ENCODE data around the gene KLK2. TPM values are rescaled to one million over a fixed set of nuclear protein-coding genes. Genes with fewer than 3 reads are reported as not detected.

Gene KLK2
- total and polyA plus RNA-seq, 2 of the 13 experiments (the other 11 are each of a cell fraction or from before 2014, with no cell fraction given), result 0.11 TPM; not detected in 1

DNA sequence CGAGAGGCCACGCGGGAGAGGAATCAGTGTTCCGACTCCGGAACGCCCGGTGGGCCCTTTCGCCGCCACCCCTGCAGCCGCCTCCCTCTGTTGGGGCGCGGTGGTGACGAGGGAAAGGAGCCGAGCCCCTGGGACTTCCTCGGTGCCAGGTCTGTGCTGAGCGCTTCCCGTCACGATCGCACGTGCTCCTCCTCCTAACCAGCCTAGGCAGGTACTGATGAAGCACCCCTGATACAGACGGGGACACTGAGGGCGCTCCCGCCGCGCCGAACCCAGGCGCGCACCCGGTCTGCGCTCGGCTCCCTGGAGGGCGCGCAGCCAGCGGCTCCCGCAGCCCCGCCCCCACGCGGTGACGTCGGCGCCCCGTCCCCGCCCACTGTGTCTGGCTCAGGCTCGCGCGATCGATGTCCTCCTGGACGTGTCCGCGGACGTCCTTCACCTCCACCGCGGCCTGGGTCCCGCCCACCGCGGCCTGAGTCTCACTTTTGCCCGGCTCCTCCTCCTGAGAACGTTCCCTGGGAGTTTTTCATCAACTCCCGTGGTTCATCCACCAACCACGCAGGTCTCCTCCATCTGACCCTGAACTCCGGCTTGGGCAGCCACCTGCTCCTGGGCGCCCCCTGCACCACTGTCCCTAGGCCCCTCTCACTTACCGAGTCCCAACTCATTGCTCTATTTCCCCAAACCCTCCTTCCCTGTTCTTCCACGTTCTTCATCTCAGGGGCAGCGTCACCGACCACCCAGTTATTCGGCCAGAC is 37.3 kb upstream of the KLK2 start (continued):
- TF ChIP-seq, protein P1, sequence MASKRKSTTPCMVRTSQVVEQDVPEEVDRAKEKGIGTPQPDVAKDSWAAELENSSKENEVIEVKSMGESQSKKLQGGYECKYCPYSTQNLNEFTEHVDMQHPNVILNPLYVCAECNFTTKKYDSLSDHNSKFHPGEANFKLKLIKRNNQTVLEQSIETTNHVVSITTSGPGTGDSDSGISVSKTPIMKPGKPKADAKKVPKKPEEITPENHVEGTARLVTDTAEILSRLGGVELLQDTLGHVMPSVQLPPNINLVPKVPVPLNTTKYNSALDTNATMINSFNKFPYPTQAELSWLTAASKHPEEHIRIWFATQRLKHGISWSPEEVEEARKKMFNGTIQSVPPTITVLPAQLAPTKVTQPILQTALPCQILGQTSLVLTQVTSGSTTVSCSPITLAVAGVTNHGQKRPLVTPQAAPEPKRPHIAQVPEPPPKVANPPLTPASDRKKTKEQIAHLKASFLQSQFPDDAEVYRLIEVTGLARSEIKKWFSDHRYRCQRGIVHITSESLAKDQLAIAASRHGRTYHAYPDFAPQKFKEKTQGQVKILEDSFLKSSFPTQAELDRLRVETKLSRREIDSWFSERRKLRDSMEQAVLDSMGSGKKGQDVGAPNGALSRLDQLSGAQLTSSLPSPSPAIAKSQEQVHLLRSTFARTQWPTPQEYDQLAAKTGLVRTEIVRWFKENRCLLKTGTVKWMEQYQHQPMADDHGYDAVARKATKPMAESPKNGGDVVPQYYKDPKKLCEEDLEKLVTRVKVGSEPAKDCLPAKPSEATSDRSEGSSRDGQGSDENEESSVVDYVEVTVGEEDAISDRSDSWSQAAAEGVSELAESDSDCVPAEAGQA (IDR thresholded peaks at IDR 0.05; ENCODE audit: low read depth), result 0 out of 2 replicates have a peak, but pooled peaks have one; percentile 36
- TF ChIP-seq, protein P1 (CRISPR knock-in tag; IDR thresholded peaks at IDR 0.05; ENCODE audit: borderline replicate concordance), result no peak
- TF ChIP-seq ZSCAN22 (CRISPR knock-in tag; IDR thresholded peaks at IDR 0.05) (peak; percentile 93), HNRNPUL1 (IDR thresholded peaks at IDR 0.05; ENCODE audit: low read depth, low read length) (no peak), ZNF543 (CRISPR knock-in tag; IDR thresholded peaks at IDR 0.05) (no peak), ZNF891 (CRISPR knock-in tag; IDR thresholded peaks at IDR 0.05) (no peak), ZNF788 (CRISPR knock-in tag; IDR thresholded peaks at IDR 0.05; ENCODE audit: borderline replicate concordance) (peak; percentile 57; the same call in 1 of the 2 replicates), RBFOX2 (IDR thresholded peaks at IDR 0.05; ENCODE audit: low read depth, low read length) (0 out of 2 replicates have a peak, but pooled peaks have one; percentile 17), YEATS4 (CRISPR knock-in tag; IDR thresholded peaks at IDR 0.05; ENCODE audit: borderline replicate concordance) (no peak), GATA4 (IDR thresholded peaks at IDR 0.05; ENCODE audit: borderline replicate concordance, low read depth) (no peak), SRY (CRISPR knock-in tag; IDR thresholded peaks at IDR 0.05) (0 out of 2 replicates have a peak, but pooled peaks have one; percentile 27), GABPA (IDR thresholded peaks at IDR 0.05; ENCODE audit: low read depth, low read length) (no peak), GABPA (CRISPR knock-in tag; IDR thresholded peaks at IDR 0.05; ENCODE audit: low read depth) (no peak), ZNF337 (CRISPR knock-in tag; IDR thresholded peaks at IDR 0.05; ENCODE audit: borderline replicate concordance, low read depth) (no peak), SP140L (CRISPR knock-in tag; IDR thresholded peaks at IDR 0.05; ENCODE audit: borderline replicate concordance) (no peak), JDP2 (CRISPR knock-in tag; IDR thresholded peaks at IDR 0.05; ENCODE audit: borderline replicate concordance) (no peak), MLLT10 (CRISPR knock-in tag; IDR thresholded peaks at IDR 0.05) (no peak)
- TF ChIP-seq, protein P2, sequence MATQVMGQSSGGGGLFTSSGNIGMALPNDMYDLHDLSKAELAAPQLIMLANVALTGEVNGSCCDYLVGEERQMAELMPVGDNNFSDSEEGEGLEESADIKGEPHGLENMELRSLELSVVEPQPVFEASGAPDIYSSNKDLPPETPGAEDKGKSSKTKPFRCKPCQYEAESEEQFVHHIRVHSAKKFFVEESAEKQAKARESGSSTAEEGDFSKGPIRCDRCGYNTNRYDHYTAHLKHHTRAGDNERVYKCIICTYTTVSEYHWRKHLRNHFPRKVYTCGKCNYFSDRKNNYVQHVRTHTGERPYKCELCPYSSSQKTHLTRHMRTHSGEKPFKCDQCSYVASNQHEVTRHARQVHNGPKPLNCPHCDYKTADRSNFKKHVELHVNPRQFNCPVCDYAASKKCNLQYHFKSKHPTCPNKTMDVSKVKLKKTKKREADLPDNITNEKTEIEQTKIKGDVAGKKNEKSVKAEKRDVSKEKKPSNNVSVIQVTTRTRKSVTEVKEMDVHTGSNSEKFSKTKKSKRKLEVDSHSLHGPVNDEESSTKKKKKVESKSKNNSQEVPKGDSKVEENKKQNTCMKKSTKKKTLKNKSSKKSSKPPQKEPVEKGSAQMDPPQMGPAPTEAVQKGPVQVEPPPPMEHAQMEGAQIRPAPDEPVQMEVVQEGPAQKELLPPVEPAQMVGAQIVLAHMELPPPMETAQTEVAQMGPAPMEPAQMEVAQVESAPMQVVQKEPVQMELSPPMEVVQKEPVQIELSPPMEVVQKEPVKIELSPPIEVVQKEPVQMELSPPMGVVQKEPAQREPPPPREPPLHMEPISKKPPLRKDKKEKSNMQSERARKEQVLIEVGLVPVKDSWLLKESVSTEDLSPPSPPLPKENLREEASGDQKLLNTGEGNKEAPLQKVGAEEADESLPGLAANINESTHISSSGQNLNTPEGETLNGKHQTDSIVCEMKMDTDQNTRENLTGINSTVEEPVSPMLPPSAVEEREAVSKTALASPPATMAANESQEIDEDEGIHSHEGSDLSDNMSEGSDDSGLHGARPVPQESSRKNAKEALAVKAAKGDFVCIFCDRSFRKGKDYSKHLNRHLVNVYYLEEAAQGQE (IDR thresholded peaks at IDR 0.05; ENCODE audit: borderline replicate concordance in 1 of 2, low read depth in 1 of 2, low read length in 2 of 2), result no peak
- TF ChIP-seq, protein P3, sequence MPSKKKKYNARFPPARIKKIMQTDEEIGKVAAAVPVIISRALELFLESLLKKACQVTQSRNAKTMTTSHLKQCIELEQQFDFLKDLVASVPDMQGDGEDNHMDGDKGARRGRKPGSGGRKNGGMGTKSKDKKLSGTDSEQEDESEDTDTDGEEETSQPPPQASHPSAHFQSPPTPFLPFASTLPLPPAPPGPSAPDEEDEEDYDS (CRISPR knock-in tag; IDR thresholded peaks at IDR 0.05), result peak; percentile 33; the same call in 1 of the 2 replicates

Measured in HepG2 (cell line).